ENCODE data around the gene C3orf18.

The C3orf18 gene

DNA sequence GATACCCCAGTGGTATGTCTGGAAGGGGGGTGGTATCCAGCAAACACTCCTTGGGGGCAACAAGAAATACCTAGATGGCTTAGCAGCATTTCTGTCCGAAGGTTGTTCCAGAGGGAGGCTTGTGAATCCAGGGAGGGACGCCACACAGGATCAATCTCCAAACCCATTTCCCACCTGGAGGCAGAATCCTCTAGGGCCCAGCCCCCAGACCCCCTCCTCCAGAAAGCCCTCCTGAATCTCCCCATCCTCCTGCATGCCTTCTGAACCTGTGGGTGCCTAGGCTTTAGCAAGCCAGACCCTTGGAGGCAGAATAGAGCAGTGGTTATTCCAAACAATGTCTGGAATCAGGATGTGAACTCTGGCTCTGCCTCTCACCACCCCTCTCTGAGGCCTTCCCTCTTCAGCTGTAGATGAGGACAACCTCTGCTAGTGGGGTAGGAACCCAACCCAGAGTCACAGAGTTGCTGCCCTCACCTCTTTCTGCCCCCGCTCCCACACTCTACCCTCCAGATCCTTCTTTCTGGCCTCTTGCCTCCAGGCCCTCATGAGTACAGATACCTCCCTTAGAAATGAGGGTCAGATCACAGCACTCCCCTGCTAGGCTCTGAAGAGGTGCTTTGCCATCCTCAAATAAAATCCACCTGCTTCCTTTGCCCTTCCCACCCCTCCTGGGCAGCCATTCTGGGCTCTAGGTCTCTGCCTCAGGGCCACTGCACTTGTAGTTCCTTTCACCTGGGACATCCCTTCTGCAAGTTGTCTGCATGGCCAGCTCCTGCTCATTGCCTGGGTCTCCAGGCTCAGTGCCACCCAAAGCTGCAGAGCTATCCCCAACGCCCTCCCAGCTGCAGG lies 35.9 kb upstream of the C3orf18 start:
- no peak for DNase-seq

DNA sequence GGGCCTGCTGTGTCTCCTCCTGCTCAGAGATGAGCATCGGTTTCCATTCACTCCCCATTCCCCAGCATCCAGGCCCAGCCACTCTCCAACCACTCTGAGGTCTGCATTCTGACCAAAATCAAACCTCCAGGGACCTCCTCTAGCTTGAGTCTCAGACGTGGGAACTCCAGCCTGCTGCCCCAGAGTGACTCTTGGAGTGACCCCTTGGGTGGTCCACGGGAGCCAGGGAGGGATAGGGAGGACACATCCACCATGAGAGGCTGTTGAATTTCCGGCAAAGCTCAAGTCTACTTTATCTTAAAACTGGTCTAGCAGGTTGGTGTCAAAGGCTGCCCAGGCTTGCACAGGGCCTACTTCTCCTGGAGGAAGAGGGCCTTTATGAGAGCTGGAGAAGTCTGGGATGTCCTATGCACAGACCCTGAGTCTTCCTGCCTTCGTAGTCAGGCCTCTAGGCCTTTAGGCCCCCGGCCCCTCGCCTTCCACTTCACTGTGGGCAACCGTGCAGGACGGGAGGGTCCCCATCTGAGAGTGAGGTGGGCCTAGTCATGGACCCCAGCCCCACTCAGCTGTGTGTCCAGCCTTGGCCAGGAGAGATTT lies 35.1 kb upstream of the C3orf18 start:
- no peak for DNase-seq

DNA sequence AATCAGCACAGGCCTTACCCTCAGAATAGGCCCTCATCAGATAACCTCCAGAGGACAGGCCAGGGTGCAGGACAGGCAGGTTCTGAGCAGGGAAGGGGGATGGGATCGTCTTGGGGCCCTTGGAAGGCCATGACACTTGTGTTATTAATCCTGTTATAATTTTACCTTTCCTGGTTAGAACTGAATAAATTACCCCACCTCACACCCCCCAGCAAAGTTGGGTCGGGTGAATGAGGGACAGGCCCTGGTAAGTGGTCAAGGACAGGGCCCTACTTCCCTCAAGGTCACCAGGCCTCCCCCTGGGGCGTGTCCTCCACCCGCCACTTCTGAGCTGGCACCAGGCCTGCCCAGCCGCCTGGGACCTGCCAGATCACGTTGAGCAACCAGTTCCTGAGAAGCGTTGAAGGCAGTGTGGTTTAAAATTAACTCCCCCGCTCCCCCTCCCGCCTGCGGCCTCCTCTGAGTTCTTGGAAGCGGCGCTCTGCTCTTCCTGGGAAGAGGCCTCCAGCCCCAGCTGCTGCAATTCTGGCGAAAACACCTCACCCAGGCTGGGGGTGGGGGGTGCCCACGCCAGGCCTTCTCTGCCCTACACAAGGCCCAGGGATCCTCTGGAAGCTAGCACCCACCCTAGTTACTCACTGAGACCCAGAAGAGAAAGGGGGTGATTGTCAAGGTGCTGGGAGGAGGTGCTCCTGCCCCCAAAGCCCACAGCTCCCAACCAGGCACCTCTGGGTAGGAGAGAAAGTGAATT lies 33.5 kb upstream of the C3orf18 start:
- peak in 47 of 51 donors; percentile 9 to 89 (median 62) for DNase-seq

DNA sequence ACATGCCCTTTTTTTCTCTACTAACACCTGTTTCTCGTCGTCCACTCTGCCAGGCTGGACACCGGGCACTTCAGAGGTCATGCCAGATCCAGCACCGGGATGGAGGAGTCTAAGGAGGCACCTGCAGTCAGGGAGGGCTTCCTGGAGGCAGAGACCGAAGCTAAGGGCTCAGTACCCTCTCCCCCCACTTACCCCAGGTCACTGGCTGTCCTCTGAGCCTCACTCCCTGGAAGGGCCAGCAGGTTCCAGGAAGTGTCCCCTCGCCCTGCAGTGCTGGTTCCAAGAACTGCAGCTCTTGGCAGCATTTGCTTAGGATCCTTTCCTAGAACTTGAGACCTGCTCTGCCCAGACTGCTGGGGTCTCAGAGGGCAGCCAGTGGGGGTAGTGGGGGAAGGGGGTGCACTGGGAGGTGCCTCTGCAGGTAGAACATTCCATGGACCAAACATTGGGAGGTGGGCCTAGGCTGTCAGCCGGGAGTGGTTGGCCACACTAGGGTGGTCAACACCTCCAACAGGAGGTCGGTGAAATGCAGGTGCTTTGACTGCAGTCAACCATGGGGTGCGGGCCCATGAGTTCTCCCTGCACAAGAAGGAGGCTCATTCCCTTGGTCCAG lies 32.7 kb upstream of the C3orf18 start:
- no peak for DNase-seq

DNA sequence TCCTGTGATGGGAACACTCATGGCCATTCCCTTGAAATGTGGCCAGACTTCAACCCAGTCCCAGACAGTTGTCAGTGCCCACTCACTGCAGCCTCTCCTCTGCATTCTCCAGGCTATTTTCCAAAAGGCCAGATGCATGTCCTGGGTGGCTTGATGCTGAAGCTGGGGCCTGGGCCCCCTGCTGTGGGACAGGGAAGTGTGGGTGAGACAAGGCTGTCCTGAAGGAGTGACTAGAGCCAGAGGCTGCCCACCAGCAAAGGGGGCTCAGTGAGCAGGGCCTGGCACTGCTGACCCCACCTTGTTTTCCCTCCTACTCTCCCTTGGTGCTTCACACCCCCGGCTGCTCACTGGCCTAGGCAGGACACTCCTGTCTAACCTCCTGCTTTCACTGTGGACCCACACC lies 32.2 kb upstream of the C3orf18 start:
- no peak for DNase-seq

DNA sequence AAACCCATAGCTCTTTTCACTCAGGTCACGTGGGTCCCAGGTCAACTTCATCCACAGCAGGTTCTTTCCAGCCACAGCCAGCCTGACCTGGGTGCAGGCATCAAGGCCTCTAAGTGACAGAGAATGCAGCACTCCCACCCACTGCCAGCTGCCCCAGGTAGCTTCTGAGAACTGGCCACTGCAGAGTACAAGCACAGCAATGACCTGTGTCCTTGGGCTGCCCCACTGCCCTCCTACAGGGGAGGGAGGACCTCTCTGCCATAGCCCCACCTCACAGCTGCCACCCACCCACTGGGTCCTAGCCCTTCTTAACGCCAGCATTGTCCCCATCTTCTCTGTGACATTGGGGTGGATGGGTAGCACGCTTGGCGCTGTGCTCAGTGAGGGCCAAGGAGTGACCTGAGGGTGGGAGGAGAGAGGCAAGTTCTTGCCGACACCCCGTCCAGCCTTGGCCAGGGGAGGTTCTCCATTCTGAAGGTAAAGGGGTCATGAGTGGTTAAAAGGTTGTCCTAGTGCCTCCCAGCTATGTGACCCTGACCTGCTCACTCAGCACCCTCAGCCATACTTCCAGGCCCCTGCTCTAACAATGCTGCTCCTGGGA lies 31.7 kb upstream of the C3orf18 start:
- no peak for DNase-seq

DNA sequence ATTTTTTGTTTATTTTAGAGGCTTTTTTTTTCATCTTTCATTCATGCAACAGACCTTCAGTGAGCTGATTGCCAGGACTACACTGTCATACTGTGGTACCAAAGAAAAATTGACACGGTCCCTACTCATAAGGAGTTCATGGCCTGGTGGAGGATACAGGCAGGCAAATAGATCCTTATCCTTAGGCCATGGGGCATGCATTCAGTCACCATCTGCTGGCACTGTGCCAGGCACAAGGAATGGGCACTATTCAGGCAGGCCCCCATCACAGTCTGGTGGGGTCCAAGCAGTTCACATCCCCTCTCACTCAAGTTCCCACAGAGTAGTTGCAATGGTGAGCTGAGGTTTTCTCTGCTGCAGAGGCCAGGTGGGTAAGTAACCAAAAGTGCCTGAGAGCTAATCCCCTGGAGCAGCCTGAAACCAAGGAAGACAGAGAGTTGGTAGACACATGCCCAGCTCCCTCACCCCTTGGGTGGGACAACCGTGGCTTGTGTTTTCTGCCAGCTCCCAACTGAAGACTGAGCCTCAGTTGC lies 26.8 kb upstream of the C3orf18 start:
- no peak for DNase-seq

DNA sequence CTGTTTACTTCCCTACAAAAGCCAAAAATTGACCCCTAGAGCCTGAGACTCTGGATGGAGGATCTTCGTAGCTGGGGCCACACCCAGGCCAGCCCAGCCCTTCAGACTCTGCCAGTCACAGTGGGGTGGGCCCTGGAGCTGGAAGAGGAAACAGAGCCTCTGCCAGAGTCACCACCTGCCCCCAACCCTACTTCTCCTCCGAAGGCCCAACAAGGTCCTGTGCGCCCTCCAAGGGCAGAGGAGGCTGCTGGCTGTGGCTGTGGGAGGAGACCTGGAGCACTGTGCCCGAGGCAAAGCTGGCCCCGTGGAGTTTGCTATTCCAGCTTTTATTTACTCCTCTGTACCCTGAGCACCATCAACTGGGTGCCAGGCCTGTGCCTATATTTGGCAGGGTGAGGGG lies 25.0 kb upstream of the C3orf18 start:
- DNase-seq: no peak

DNA sequence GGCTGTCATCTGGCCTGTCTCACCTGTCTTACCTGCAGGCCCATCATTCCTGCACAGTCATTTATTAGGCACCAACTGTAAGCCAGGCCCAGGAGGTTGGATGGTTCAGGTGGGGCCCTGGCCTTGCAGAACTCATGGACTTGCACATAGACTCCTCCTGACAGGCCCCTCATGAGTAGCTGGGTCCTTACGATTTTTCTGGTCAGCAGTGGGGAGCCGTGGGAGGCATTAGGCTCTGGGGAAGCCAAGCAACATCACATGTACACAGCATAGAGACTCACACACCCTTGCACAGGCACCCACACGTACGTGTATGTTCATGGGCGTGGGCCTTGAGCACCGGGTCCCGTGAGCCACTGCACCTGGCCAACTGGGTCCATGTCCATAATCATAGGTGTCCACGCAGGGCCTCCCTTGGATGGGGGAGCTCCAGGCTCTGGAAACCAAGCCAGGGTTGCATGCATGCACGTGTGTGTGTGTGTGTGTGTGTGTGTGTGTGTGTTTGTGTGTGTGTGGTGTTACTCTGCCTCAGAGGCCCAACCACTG lies 23.7 kb upstream of the C3orf18 start:
- no peak for DNase-seq

DNA sequence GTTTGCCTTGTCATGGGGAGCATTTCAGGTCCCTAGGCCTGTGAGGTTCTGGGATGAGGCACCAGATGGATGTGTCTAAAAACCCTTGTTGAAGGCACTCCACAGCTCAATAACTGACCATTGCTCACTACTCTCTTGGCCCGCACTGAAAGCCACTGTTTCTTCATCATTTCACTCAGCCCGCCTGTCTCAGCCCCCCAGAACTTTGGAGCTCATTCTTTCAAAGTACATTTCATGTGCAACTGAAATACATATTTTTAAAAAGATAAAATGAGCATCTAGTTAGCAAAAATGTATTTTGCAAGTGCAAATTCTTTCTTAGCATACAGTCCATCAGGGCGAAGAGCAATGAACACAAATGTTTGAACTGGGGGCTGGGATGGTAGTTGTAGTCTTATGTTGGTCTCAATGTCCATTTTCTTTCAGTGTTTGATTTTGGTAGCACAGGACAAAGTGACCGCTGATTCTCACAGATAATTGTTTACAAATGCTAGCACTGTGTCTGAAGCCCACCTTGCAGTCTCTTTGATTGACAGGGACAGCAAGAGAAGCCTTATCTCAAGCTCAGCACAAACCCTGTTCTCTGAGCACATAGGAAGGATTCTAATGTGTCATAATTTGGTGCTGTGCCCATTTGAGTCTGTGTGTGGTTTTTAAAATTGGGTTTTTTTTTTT lies 21.3 kb upstream of the C3orf18 start:
- no peak for DNase-seq

DNA sequence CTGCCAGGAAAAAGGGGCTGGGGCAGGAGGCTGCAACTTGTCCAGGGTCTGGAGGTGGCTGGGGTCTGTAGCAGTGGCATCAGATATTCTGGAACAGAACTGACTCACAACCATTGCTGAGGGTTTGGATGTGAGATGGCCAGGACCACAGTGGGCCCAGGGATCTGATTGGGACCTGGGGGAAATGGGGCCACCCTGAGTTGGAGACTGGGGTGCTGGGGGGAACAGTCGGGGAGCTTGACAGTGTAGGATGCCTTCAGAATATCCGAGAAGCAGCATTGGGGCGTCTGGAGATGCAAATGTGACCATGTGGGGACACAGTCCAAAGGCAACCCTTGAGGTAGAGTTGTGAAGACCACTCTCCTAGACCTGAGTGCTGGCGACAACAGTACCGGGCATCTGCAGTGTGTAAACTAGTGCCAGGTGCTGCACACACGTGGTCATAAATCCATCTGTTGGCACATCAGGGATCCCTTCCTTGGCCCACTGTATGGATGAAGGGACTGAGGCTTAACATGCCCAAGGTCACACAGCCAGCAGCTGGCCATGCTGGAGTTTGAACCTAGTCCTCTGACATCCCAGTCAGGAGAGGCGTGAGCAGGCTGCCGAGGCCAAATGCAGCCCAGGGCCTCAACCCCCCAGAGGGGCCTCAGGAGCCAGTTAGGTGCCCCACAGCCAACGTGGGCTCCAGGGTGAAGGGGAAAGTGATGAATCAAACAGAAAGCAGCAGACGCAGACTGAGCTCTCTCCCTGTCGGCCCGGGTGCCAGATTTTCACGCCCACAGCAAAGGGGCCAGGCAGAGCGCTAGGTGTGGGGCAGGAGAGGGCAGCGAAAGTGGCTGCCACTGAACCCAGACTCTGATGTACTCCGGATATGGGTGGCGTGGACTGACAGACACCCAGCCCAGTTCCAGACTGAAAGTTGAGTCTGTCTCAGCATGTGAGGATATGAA lies 20.5 kb upstream of the C3orf18 start:
- DNase-seq: no peak

DNA sequence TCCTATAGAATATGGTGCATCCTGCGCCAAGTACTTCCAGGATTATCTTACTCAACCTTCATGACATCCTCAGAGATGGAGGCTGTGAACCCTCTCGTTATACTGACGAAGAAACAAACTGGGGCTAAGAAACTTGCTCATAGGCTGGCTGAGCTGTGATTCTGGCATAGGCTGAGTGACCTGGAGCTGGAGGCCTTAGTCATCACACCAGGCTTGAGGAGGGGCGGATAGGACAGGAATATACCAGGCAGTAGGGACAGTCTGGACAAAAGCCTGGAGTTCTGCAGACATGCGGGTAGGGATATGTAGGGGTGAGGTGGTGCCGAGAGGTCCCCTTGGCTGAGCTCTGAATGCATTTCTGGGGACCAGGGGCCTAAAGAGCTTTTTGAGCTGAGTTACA lies 19.8 kb upstream of the C3orf18 start:
- DNase-seq: no peak

DNA sequence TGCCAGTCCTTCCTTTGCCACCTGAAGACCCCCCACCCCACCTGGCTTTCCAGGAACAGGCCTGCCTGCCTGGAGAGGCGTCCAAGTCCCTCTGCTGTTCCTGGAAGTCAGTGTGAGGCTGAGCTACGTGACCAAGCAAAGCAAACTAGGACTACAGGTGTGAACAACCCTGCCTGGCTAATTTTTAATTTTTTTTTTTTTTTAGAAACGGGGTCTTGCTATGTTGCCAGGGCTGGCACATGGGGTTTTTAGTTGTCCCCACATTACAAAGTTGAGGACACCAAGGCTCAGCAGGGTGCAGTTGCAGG lies 19.2 kb upstream of the C3orf18 start:
- no peak for DNase-seq

DNA sequence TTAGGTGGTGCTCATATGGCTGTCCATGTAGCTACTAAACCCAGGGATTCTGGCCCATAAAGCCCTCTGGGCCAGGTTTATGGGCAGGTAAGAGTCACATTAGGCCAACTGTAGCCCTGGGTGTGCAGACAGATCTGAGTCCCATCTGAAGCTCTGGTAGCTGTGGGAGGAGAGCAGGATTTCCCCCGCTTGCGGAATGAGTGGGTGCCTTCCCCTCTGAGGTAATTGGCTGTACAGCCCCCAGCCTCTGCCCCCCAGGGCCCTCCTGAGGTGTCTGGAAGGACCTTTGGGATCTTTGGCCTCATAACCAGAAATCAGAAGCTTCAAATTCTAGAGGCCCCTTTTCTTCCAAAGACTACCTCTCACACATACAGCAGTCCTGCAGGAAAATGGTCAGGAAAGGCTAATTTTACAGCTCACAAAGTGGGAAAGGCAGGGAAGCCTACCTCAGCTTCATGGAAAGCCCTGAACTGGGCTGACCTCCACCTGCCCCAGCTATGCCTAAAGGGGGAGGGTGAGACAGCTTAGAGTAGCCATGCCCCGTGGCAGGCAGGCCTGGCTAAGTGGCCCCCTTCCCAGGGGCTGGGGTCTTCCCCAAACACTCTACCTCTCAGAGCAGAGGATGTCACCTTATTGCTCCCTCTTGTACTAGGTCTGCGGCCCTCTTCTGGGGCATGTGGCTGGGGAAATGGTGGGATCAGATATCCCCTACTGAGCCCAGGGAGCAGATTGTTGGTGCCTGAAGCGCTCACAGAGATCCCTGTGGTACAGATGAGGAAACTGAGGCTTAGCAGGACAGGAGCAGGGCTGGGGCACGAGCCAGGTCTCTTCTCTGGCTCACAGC lies 18.6 kb upstream of the C3orf18 start:
- DNase-seq: no peak

DNA sequence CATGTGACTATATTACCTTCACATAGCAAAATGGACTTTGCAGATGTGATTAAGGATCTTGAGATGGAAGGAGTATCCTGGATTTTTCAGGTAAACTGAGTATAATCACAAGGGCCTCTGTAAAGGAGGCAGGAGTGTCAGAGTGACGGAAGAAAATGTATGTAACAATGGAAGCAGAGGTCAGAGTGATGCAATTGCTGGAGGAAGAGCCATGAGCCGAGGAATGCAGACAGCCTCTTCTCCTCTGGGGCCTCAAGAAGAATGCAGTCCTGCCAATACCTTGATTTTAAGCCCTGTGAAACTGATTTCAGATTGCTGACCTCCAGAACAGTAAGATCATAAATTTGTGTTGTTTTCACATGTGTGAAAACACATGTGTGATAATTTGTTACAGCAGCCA lies 16.8 kb upstream of the C3orf18 start:
- no peak for DNase-seq

DNA sequence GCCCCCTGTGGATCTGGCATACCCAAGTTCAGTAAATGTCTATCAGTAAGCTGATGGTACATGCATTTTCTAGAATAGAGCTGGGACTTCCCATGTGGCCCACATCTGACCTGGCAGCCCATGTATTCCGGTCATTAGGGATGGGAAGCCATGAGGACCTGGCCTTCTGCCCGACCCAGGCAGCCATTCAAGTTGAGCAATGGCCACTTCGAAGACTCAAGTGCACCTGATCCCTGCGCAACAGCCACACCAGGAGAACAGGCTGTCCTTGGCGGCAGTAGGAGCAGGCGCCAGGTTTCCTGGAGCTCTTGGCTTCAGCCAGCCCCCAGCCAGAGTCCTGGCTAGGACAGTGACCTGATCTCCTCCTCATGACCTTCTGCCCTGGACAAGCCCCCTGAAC lies 16.4 kb upstream of the C3orf18 start:
- peak in 9 of 51 donors; percentile 8 to 64 (median 10) for DNase-seq

DNA sequence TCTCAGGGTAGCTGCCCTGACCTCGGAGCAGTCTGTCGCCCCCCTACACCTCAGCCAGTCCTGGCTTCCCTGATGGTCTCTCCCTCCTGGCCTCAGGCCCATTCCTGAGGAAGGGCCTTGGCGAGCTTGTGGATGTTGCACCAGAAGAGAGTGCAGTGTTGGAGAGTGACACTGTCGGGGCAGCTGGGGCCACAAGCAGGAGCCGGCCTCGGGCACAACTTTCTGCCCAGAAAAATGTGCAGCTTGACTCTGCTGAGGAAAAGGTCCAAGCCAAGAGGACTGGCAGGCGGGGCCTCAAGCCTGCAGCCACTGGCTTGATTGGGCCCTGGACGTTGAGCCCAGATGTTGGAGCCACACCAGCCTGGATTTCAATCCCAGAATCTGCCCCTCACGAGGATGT lies 14.5 kb upstream of the C3orf18 start:
- no peak for DNase-seq

DNA sequence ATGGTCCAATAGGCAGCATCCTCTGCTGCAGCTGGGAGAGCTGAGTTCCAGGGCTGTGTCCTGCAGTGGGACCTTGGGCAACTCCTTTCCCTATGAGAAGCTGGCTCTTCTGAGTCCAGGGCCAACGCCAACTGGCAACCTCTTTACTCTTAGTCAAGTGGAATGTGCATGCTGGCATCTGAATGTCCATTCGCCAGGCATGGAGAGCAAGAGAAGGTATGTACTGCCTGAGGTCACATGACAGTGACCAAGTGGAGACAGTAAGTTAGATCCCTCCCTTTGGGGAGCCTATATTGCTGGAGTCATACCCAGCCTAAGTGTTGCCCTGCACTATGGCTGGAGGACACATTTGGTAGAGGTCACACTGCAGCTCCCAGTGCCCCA lies 13.9 kb upstream of the C3orf18 start:
- no peak for DNase-seq

All from hypothalamus (tissue), 51 donors.